IPS-18a (cell line): ENCODE measurements around the gene BICRA.
"Not testable (repeated sequence)": the region's sequence is repeated elsewhere in the genome, so short reads cannot be mapped to it uniquely, and the experiment has no call there.

Experiments used
- H3K27ac ChIP-seq: one replicate; pipeline ENCODE4 v1.5.1; 2013; ENCODE audit warnings: low read length
- H3K27me3 ChIP-seq: one replicate; pipeline ENCODE4 v1.6.1; 2013; ENCODE audit warnings: mild to moderate bottlenecking, low read length; ENCODE audit not compliant: control insufficient read depth, insufficient read depth
- H3K36me3 ChIP-seq: one replicate; pipeline ENCODE4 v1.6.1; 2013; ENCODE audit warnings: low read depth, low read length; ENCODE audit not compliant: control insufficient read depth
- H3K4me1 ChIP-seq: one replicate; pipeline ENCODE4 v1.6.1; 2013; ENCODE audit warnings: low read depth, low read length; ENCODE audit not compliant: control insufficient read depth
- H3K4me3 ChIP-seq: one replicate; pipeline ENCODE4 v1.5.1; 2013; ENCODE audit warnings: low read length
- H3K9ac ChIP-seq: one replicate; pipeline ENCODE4 v1.6.1; 2013; ENCODE audit warnings: mild to moderate bottlenecking, low read length, moderate library complexity
- H3K9me3 ChIP-seq: one replicate; pipeline ENCODE4 v1.6.1; 2013; ENCODE audit warnings: low read depth, low read length; ENCODE audit not compliant: control insufficient read depth

The BICRA gene

GRCh38 chr19:47583161-47583560 is 25.8 kb upstream of the BICRA start:
- H3K4me3 ChIP-seq, H3K4me1 ChIP-seq, H3K36me3 ChIP-seq, H3K27ac ChIP-seq, H3K9ac ChIP-seq, H3K27me3 ChIP-seq, H3K9me3 ChIP-seq: not testable (repeated sequence)

DNA sequence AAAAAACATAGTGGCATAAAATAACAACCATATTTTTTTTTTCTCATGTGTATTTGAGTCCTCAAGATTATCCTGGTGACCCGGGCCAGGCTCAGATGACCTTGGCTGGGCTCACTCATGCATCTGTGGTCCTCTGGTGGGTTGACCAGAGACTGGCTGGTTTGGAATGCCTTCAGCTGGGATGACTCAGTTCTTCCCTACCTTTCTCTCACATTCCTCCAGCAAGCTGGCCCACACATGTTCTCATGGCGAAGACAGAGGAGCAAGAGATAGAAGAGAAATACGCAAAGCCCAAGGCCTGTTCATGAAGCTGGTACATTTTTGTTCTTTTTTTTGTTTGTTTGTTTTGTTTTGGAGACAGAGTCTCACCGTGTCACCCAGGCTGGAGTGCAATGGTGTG is 21.6 kb upstream of the BICRA start:
- no peak overlapping the region for H3K9ac ChIP-seq
- H3K9me3 ChIP-seq: no peaks in the 10 kb centered on the region
- no peaks in the 10 kb centered on the region for H3K36me3 ChIP-seq
- no peaks in the 10 kb centered on the region for H3K27me3 ChIP-seq
- no peak overlapping the region for H3K4me3 ChIP-seq
- no peak overlapping the region for H3K27ac ChIP-seq
- no peaks in the 10 kb centered on the region for H3K4me1 ChIP-seq

GRCh38 chr19:47589824-47590223 is 19.1 kb upstream of the BICRA start:
- no peaks in the 10 kb centered on the region for H3K9me3 ChIP-seq

GRCh38 chr19:47593860-47594259 is 15.1 kb upstream of the BICRA start:
- Histone ChIP-seq H3K36me3 (no peaks in the 10 kb centered on the region), H3K27ac (no peak overlapping the region), H3K9me3 (no peaks in the 10 kb centered on the region), H3K4me3 (no peak overlapping the region), H3K4me1 (peaks cover 7% of the 10 kb centered on the region), H3K27me3 (no peaks in the 10 kb centered on the region), H3K9ac (no peak overlapping the region)

More at GRCh38 chr19:47589824-47590223, 19.1 kb upstream of the BICRA start:
- H3K4me3 ChIP-seq: no peak overlapping the region
- H3K27me3 ChIP-seq: no peaks in the 10 kb centered on the region
- no peaks in the 10 kb centered on the region for H3K36me3 ChIP-seq
- H3K9ac ChIP-seq: no peak overlapping the region
- H3K4me1 ChIP-seq: no peaks in the 10 kb centered on the region
- no peak overlapping the region for H3K27ac ChIP-seq

DNA sequence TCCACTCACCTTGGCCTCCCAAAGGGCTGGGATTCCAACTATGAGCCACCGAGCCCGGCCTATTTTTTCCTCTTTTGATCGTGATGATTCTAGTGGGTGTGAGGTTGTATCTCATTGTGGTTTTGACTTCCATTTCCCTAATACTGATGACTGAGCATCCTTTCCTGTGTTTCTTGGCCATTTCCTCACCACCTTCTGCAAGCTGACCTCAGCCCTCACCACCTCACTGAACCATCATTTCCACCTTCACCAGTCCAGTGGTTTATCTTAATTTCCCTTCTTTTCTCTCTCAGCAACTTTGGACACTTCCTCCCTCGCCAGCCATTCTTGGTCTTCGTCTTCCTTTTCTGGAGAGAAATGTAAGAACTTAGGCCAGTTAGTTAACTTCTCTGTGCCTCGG is 13.0 kb upstream of the BICRA start:
- no peak overlapping the region for H3K4me3 ChIP-seq
- no peaks in the 10 kb centered on the region for H3K9me3 ChIP-seq
- H3K36me3 ChIP-seq: no peaks in the 10 kb centered on the region
- no peak overlapping the region for H3K9ac ChIP-seq
- peaks cover 13% of the 10 kb centered on the region for H3K4me1 ChIP-seq
- no peaks in the 10 kb centered on the region for H3K27me3 ChIP-seq
- no peak overlapping the region for H3K27ac ChIP-seq

DNA sequence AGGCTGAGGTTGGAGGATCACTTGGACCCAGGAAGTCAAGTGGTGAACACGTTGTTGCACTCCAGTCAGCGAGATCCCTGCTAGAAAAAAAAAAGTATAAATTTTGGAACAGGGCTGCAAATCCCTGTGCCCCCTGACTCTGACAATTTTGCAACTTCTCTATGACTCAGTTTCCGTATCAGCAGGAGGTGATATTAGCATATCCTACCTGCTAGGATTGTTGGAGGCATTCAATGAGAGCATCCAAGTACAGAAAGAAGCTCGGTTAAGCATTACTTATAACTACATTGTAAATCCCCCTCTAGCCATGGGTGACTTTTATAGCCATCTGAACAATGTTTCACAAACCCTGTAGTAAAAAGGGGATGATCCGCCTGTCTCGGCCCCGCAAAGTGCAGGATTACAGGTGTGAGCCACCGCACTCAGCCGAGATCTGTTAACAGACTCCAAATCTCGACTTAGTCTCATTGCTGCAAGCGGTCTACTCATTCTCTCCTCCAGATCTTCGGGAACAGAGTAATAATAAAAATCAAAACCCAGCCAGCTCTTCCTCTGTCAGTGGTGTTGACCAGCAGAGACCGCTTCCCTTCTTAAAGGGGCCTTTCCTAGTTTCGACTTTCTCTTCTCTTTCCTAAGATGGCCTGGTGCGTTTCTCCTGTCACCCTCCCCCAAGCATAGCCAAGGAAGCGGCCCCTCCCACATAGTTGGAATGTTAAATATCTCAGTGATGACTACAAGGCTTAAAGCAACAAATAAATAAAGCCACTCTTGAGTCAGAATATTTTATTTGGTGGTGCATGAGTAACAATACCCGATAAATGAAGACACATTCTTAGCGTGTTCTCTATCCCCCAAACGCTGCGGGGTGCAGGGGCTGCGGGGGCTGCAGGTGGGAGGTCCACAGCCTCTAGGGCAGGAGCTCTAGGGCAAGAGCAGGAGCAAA is 10.3 kb upstream of the BICRA start:
- Histone ChIP-seq H3K9ac (peak overlapping the region; percentile 55), H3K36me3 (no peaks in the 10 kb centered on the region), H3K4me3 (peak overlapping the region; percentile 59), H3K4me1 (peaks cover 13% of the 10 kb centered on the region), H3K27ac (peak overlapping the region; percentile 73), H3K27me3 (no peaks in the 10 kb centered on the region), H3K9me3 (no peaks in the 10 kb centered on the region)

DNA sequence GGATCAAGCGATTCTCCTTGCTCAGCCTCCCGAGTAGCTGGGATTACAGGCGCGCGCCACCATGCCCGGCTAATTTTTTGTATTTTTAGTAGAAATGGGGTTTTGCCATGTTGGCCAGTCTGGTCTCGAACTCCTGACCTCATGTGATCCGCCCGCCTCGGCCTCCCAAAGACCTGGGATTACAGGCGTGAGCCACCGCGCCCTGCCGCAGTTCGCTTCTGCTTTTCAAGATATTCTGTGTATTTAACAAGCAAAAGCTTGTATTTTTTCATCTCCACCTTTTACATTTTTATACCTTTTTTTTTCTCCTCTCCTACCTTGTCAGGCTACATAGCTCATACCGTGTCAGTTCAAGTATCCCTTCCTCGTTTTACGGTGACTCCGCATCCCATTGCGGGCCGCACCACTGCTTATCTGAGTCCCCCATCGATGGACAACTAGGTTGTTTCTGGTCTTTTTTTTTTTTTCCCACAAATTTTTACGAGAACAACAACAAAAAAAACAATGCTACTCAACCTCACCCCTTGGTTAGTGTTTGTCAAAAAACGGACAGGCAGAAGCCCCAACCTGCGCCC is 9.2 kb upstream of the BICRA start:
- not testable (repeated sequence) for H3K9ac ChIP-seq, H3K9me3 ChIP-seq, H3K36me3 ChIP-seq, H3K27ac ChIP-seq, H3K27me3 ChIP-seq
- Histone ChIP-seq H3K4me1 (peaks cover 13% of the 10 kb centered on the region), H3K4me3 (peak overlapping the region; percentile 61)

- peaks cover 13% of the 10 kb centered on the region for H3K4me1 ChIP-seq
- peak overlapping the region; percentile 60 for H3K27ac ChIP-seq
- no peaks in the 10 kb centered on the region for H3K36me3 ChIP-seq
- peak overlapping the region; percentile 82 for H3K4me3 ChIP-seq
- H3K27me3 ChIP-seq: no peaks in the 10 kb centered on the region
- H3K9me3 ChIP-seq: no peaks in the 10 kb centered on the region
- peak overlapping the region; percentile 74 for H3K9ac ChIP-seq
Measured at GRCh38 chr19:47600246-47601179, 8.4 kb upstream of the BICRA start.

DNA sequence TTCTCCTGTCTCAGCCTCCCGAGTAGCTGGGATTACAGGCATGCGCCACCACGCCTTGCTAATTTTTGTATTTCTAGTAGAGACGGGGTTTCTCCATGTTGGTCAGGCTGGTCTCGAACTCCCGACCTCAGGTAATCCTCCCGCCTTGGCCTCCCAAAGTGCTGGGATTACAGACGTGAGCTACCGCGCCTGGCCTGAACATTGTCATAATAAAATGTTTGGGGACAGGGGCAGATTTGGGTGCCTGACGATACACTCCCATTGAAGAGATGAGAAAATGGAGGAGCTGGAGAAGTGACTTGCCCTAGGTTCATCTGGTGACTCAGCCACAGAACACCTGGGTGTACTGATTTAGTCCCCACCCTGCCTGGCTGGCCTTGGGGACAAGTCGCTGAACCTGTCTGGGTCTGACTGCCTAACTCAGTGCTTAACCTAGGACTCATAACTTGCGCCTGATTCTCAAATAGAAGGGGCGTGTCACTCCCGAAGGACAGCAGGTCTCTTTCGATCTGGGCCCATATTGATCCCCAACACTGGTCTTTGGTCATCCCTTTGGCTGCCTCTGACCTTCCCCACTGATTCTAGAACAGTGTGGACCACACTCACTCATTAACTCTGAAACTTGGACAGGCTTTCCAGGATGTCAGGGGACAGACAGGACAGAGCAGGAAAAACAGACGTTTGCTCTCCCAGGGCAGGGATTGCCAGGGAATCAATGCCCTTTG is 7.6 kb upstream of the BICRA start:
- H3K27me3 ChIP-seq: no peaks in the 10 kb centered on the region
- peak overlapping the region; percentile 82 for H3K4me3 ChIP-seq
- no peaks in the 10 kb centered on the region for H3K36me3 ChIP-seq
- H3K4me1 ChIP-seq: peaks cover 13% of the 10 kb centered on the region
- no peaks in the 10 kb centered on the region for H3K9me3 ChIP-seq
- H3K27ac ChIP-seq: no peak overlapping the region
- H3K9ac ChIP-seq: peak overlapping the region; percentile 74

- Histone ChIP-seq H3K27ac (no peak overlapping the region), H3K9me3 (no peaks in the 10 kb centered on the region), H3K4me3 (no peak overlapping the region), H3K9ac (no peak overlapping the region), H3K27me3 (no peaks in the 10 kb centered on the region), H3K36me3 (no peaks in the 10 kb centered on the region), H3K4me1 (peaks cover 5% of the 10 kb centered on the region)
Measured at GRCh38 chr19:47603706-47604565, 5.0 kb upstream of the BICRA start.
